NCI-H187 treated with DMSO at 0.1 percent for 48 hours (cell line): Measurements from ENCODE around the gene PGAP6.
A peak's percentile ranks its signal among the peaks of the same experiment; 100 is the strongest.
"Not testable (repeated sequence)": the region's sequence is repeated elsewhere in the genome, so short reads cannot be mapped to it uniquely, and the experiment has no call there.

Experiments
- DNase-seq: peaks from one replicate; lab custom pipeline; 2025; lab: John Stamatoyannopoulos, UW

PGAP6 gene

DNA sequence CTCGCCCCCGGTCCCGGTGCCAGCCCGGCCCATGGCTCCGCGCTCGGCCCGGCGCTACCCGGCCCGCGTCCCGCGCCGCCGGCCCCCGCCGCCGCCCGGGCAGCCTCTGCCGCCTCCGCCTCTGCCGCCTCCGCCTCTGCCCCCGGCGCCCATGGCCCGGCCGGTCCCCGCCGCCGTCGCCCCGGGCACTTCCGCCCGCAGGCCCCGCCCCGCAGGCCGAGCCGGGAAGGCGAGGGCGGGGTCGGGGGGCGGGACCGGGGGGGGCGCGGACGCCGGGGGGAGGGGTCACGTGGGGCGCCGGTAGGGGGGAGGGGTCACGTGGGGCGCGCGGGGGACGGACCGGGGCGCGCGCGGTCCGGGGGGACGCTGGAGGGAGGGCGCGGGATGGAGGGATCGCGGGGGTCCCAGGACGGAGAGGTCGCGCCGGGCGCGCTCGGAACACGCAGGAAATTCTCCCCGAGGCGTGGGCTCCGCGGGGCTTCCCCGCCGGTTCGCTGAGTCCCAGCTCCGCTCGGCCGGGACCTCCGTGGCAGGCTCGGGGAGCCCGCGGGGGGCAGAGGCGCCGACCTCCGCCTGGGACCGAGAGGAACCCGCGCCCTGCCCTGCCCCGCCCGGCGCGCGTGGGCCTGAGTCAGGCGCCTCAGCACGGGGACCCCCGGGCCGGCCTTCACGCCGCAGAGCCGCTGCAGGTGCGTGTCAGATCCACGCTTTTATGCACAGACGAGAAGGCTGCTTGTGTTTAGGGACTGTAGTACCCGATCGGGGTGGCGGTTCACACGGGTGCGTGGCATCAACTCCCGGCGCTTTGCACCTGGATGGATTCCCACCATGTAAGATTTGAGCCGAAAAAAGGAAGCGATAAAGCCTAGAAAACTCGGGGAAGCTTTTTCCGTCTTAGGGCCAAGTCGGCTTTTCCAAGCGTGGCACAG lies at the start of gene PGAP6:
TSS of gene PGAP6 (minus strand) at position 190 of the 929 bp plus-strand sequence. CDS start at position 33, 157 bp downstream.
- DNase-seq: no peak

DNA sequence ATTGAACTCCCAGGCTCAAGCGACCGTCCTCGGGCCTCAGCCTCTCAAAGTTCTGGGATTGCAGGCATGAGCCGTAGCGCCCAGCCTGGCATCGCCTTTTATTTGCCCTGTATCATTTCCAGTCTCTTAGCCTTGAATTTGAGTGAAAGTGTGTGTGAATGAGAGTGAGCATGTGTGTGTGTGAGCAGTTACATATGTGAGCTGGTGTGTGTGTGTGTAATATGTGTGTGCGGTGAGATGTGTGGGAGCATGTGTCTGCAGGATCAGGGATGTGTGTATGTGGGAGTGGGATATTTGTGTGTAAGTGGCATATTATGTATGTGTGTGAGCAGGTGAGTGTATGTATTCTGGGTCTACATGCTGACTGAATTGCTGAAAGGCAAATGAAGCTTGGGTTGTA lies 49.1 kb upstream of the PGAP6 start:
- no peak for DNase-seq

DNA sequence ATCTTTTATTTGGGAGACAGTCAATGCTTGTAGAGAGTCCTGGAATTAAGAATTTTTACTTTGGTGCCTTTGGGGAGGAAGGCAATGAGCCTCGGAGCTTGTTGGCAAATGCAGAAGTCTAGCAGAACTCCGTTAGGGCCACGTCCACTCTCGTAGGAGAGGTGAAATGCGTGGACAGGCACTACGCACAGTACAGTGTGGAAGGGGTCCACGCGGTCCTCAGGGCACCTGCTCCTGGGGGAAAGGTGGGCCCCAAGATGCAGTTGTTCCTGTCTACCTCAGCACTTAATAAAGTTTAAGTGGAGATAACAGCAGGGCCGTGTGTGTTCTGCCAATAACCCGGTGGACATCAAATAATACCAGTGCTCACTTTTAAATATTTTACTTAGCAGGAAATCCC lies 45.5 kb upstream of the PGAP6 start:
- DNase-seq: no peak

GRCh38 chr16:426906-427249 lies 45.1 kb upstream of the PGAP6 start:
- DNase-seq: no peak

- no peak for DNase-seq
These were observed 44.5 kb upstream of the PGAP6 start for GRCh38 chr16:426115-426905.

DNA sequence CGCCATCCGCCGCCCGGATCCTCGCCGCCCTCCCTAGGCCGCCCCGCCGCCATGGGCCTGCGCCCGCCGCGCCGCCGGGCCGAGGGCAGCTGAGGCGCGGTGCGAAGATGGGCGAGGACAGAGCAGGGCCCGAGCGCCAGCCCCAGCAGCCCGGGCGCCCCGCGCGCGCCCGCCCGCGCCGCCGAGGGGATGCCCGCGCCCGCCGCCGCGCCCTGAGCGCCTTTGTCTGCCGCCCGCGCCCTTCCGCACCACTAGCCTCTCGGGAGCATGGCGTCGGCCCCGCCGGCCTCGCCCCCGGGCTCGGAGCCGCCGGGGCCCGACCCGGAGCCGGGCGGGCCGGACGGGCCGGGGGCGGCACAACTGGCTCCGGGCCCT lies 43.9 kb upstream of the PGAP6 start:
- no peak for DNase-seq

DNA sequence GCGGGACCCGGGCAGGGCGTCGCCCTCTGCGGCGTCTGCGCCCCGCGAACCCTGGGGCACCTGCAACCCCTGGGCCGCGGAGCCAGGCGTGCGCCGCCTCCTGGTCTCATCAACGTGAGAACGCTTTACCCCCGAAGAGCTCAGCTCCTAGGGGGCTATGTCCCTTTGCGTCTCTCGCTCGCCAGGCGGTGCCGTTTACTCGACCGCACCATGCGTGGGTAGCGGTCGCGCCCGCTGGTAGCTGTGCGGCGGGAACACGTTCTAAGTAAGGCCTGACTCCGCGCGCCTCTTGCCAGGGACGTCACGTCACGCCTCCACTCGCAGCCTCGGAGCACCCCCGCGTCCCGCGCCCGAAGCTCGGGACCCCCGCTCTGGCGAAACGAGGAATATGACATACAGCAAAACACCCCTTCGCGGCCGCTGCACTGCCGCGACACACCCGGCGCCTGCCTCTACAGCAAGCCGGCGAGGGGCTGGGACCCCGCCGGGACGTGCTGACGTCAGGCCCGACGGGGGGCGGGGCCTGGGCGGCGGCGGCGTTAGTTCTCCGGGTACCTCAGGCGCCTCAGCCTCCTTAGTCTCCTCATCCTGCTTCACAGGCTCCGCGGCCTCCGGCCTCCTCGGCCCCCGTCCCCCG lies 43.4 kb upstream of the PGAP6 start, which contains the start of gene RAB11FIP3:
TSS of gene RAB11FIP3 (plus strand) at position 568 of the 637 bp plus-strand sequence. CDS start 358 bp downstream, outside the sequence.
- peak; percentile 51 for DNase-seq

DNA sequence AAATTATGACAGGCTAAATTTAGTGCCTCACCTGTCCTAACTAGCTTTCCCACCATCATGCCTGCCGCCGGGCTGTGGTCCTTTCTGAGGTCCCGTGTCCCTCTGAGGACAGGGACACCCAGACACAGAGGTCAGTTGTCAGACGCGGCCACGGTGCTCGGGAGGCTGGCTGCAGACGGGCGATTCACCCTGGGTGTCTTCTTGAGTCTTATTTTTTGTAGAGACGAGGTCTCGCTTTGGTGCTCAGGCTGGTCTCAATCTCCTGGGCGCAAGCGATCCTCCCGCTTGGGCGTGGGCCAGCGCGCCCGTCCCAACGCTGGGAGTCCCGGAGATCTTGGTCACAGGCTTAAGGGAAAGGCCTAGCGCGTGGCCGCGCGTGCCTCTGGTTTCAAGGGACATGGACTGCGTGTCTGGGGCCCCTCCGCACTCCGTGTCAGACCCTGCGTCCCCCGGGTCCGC lies 42.9 kb upstream of the PGAP6 start:
- no peak for DNase-seq

GRCh38 chr16:424033-424622 lies 42.4 kb upstream of the PGAP6 start:
- no peak for DNase-seq

GRCh38 chr16:422179-422578 lies 40.4 kb upstream of the PGAP6 start:
- DNase-seq: not testable (repeated sequence)

- DNase-seq: not testable (repeated sequence)
These were observed 33.4 kb upstream of the PGAP6 start for GRCh38 chr16:415170-415498.

- no peak for DNase-seq
These were observed 32.8 kb upstream of the PGAP6 start for GRCh38 chr16:414395-415169.

DNA sequence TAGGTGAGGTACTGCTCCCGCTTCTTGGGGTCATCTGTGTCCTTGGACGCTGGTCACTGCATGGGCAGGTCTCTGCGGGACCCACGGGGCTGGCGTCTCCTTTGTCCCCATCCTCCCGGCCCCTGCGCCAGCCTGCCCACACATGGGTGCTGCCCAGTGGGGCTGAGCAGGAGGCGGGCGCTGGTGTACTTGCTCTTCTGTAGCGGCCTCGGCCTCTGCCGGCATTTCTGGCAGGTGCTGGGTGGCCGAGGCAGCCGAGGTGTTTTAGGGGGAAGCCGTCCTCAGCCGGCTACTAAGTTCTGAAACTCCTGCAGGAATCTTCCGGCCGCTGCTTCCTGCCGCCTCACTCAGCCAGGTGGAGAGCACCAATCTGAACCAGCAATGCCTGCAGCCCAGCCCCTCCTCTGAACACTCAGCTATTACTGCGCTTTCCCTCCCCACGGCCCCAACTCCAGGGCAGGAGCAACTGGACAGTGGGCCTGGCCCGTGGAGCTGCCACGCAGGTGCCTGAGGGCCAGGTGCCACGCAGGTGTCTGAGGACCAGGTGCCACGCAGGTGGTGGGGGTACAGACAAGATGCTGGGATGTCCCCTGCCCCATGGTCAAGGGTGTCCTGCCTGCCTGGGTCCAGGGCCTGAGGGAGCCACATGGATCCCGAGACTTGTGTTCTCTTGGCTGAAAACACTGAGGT lies 29.9 kb upstream of the PGAP6 start:
- no peak for DNase-seq

- no peak for DNase-seq
These were observed 28.9 kb upstream of the PGAP6 start for GRCh38 chr16:410516-411178.

GRCh38 chr16:407253-407652 lies 25.5 kb upstream of the PGAP6 start:
- DNase-seq: no peak

DNA sequence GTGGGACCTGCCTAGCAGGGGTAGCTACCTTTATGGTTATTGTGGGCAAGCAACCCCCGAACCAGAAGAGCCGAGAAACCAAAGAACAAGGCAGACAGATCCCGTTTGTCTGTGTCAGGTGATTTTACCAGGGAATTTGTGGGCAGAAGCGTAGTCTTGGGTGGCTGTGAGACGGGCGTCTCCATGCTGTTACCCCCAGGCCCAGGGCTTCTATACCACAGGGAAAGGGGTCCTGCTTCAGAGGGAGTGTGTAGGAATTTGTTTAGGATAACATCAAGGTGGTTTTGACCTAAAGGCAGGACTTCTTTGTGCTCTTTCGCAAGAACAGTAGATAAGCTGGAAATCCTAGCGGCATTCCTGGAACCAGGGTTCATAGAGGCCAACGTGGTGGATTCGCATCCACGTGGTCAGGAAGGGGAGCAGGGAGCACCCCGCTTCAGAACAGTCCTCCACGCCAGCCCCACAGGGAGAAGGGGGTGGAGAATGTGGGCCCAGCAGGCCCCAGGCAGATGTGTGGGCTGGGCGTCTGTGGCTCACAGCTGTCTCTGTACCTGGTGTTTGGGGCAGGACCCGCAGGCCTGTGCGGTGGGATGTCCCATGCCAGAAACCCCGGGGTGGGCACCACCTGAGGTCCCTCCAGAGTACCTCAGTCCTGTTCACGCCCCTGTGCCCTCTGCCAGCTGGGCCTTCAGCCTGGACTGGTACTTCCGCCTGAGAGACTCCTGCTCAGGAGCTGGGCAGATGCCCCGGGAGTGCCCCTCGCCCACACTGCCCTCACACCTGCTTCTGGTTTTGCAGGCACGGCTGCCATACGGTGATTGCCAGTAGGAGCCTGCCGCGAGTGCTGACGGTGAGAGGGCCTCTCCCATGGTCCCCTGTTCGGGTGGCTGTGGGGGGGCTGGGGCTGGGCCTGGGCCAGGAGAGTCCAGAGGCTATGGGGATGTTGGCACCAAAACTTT lies 24.0 kb upstream of the PGAP6 start:
- DNase-seq: no peak

DNA sequence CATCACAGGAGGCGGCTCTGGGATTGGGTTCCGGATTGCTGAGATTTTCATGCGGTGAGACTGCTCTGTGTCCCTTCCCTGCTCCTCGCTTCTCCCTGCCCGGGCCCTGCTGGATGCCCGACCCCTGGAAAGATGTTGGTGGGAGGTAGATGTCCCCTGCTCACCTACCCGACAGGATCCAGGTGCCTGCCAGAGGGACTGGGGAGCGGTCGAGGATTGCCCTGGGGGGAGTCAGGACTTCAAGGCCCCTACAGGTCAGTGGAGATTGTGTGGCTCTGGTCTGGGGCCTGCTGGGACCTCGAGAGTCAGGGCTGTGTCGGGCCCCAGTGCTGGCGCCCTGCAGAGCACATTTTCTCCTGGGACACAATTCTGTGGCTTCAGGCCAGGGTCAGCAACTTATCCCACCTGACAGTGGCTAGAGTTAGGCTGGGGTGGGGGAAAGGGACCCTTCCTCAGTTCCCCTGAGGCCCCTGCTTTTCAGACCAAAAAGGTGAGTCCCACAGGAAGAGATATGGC lies 23.3 kb upstream of the PGAP6 start:
- no peak for DNase-seq

DNA sequence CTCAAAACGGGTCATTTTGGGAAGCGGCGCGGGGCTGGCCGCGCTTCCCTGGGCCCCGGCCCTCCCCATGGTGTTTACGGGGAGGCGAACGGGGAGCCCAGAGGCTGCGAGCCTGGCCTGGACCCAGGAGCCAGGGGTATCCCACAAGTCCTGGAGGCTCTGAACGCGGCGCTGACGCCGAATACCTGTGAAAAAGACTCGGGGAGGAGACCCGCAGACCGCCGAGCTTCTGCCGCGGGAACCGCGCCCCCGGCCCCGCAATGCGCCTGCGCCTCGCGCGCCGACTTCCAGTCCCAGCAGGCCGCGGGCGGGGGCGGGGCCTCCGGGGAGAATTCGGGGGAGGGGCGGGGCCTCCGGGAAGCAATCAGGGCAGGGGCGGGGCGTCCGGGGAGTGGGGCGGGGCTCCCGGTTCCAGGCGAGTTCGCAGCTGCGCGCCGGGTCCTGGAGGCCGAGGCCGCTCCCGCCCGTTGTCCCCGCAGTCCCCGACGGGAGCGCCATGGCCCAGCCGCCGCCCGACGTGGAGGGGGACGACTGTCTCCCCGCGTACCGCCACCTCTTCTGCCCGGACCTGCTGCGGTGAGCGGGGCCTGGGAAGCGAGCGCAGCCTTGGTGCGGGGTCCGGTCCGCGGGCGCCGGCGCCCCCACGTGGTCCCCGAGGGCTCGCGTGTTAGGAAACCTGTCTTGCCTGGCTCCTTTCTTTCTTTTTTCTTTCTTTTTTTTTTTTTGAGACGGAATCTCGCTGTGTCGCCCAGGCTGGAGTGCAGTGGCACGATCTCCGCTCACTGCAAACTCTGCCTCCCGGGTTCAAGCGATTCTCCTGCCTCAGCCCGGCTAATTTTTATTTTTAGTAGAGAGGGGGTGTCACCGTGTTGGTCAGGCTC lies 19.9 kb upstream of the PGAP6 start, which contains the start of gene DECR2:
TSS of gene DECR2 (plus strand) at position 418 of the 881 bp plus-strand sequence. CDS start at position 497, 79 bp downstream.
- peak; percentile 76 for DNase-seq
